Stimulated activated CD4-positive, alpha-beta T cell treated with anti-CD3 and anti-CD28 coated beads, Interleukin-1b, Interleukin-23, amount 100 ng/mL, for 1 hour (primary cell): ENCODE measurements around the gene ZSCAN10.

ENCODE experiments used
- DNase-seq, 2 donors: peaks; one replicate each; pipeline ENCODE4 v3.0.0-alpha.2; 2020; ENCODE audit warnings: low read depth in 2 of 2

The ZSCAN10 gene

GRCh38 chr16:3134338-3135125 lies 35.4 kb upstream of the ZSCAN10 start, which contains the start of gene ZNF213:
Gene ZNF213, plus strand, starts transcription at chr16:3135029. Its CDS starts 2,252 bp downstream, at chr16:3137281.
- DNase-seq: peak; percentile 62 to 84

GRCh38 chr16:3133844-3134243 lies 34.8 kb upstream of the ZSCAN10 start:
- DNase-seq: no peak

DNA sequence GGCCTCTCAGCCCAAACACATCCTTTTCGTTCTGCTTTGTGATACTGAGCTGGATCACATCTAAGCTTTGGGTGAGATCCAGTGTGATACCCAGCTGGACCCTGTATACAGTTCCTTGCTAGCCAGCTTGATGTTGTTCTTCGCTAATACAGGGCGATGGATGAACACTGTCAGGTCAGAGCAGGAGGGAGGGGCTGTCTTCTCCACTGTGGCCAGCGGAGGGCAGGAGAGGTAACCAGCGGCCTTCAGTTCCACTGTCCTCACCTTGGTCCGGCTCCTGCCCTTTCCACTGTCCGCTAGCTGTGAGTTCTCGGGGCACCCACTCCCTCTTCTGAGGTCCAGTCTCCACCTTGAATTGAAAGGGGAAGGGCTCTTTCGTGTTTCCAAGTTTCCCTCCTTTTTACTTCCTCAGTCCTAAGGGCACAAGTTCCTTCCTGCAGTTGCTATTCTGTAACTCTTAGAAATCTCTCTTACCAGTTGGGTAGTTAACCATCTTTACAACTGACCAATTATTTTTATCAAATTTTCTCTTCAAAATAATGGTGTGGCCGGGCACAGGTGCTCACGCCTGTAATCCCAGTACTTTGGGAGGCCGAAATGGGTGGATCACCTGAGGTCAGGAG lies 32.8 kb upstream of the ZSCAN10 start:
- peak in 1 of 2 donors; percentile 15 for DNase-seq

DNA sequence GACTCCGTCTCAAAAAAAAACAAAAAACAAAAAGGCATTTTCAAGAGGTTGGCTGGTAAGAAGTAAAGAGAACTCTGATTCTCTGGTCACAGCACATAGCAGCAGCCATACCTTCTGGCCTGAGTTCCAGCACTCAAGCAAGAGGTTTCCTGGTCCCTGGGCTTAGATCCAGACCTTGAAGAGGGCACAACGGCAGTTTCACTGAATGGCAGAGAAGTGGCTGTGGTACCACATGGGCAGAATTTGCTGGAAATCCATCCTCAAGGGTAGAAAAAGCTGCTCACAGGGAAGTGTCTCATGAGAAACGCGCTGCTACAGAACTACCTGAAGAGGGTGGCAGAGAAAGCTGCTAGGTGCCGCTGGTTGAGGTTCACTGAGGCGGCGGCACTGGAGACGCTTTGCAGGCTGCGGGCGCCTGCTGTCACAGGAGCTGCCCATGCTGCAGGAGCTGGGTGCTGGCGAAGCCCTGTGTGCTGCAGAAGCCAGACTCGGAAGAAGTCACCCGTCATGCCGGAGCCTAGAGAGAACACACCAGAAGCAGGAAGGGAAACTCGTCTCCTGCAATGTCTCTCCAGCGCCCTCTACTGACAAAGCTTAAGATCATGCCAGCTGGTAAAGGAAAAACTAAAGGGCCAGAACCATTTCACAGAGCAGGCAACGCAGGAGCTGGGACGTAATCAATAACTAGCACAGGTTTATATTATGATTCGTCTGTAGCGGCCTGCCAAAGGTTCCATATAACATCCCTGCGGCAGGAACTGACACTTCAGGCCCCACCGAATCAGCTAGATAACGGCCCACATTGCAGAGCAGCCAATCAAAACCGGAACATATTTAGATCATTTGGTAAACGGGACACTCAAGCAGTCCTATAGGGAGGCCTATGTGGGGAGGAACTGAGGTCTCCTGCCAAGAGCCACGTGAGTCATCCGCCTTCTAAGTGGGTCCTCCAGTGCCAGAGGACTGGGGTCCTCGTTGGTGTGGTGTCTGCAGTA lies 30.3 kb upstream of the ZSCAN10 start:
- DNase-seq: peak in 1 of 2 donors; percentile 68

DNA sequence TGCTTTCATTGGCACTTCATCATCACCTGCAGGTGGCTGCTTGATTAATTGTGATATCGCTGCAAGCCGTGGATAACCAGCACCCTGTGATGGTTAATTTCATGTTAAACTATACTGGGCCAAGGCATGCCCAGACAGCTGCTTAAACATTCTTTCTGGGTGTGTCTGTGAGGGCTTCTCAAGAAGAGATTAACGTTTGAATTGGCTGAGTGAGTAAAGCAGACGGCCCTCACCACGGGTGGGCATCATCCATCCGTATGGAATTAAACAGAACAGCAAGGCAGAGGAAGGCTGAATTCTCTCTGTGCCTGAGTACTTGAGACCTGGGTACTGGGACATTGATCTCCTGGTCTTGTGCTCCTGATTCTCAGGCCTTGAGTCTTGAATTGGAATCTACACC lies 28.7 kb upstream of the ZSCAN10 start:
- no peak for DNase-seq

- peak; percentile 85 to 95 for DNase-seq
These were observed 25.1 kb upstream of the ZSCAN10 start for GRCh38 chr16:3123986-3124886.

DNA sequence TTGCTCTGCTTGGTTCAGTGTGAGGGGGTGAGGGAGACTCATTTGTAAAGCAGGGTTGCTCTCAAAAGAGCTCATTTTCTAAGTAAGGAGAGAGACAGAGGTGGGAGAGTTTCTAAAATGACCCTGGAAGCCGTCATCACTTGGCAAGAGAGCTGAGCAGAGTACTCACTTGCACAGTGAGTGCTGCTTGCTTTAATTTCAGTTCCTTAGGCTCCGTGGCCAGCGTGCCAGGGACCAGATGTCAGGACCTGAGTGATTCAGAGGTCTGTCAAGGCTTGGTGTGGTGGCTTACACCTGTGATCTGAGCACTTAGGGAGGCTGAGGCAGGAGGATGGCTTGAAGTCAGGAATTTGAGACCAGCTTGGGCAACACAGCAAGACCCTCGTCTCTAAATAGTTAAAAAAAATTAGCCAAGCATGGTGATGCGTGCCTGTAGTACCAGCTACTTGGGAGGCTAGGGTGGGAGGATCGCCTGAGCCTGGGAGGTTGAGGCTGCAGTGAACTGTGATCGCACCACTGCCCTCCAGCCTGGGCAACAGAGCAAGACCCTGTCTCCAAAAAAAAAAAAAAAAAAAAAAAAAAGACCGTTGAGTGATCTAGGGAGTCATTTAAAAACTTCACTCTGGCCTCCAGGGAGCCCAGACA lies 24.0 kb upstream of the ZSCAN10 start:
- no peak for DNase-seq

GRCh38 chr16:3121851-3122467 lies 22.9 kb upstream of the ZSCAN10 start:
- DNase-seq: no peak

- no peak for DNase-seq
These were observed 21.3 kb upstream of the ZSCAN10 start for GRCh38 chr16:3120435-3120834.

- no peak for DNase-seq
These were observed 20.8 kb upstream of the ZSCAN10 start for GRCh38 chr16:3119701-3120408.

DNA sequence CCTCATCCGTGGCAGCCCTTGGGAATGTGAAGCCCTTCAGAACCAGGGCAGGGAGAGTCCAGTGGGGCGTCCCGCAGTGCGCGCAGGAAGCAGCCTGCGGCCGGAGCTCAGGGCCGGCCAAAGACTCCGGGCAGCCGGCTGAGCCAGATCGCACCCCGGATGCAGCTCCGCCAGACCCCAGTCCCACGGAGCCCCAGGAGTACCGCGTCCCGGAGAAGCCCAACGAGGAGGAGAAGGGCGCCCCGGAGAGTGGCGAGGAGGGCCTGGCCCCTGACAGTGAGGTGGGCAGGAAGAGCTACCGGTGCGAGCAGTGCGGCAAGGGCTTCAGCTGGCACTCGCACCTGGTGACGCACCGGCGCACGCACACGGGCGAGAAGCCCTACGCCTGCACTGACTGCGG lies 20.2 kb upstream of the ZSCAN10 start:
- no peak for DNase-seq

DNA sequence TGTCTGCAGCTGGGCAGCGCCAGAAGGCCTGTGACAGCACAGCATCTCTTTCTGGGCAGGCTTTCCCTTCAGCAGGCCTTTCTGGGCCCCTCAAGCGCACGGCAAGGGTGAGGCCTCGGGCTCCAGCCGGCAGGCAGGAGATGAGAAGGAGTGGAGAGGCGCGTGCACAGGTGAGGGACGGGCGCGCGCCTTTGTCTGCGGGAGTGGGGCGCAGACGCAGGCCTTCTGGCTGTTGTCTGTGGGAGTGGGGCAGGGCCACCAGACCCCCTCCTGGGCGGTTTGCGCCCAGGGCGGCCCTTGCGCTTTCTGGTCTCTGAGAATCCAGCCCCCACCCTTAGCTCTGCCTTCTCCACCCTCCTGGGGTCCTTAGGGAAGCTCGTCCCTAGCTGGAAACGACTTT lies 19.8 kb upstream of the ZSCAN10 start:
- no peak for DNase-seq

- DNase-seq: no peak
These were observed 19.2 kb upstream of the ZSCAN10 start for GRCh38 chr16:3118204-3118790.

GRCh38 chr16:3115561-3115960 lies 16.5 kb upstream of the ZSCAN10 start:
- no peak for DNase-seq

DNA sequence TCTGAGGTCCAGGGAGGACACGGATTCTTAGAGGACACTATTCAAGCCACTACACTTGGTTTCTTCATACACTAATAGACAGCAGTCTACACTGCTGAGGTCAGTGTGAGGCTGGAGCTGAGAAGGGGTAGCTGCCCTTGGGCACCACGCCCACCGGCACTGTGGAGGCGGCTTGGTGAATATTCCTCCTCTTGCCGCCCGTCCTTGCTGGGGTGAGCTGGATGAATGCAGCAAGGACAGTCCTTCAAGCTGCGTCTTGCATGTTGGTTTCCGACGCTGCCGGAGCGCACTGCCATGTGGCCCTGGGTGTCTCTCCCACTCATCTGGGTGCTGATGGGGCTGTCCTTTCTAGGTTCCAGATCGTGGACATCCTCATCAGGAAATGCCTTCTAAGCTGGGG lies 15.9 kb upstream of the ZSCAN10 start:
- no peak for DNase-seq

DNA sequence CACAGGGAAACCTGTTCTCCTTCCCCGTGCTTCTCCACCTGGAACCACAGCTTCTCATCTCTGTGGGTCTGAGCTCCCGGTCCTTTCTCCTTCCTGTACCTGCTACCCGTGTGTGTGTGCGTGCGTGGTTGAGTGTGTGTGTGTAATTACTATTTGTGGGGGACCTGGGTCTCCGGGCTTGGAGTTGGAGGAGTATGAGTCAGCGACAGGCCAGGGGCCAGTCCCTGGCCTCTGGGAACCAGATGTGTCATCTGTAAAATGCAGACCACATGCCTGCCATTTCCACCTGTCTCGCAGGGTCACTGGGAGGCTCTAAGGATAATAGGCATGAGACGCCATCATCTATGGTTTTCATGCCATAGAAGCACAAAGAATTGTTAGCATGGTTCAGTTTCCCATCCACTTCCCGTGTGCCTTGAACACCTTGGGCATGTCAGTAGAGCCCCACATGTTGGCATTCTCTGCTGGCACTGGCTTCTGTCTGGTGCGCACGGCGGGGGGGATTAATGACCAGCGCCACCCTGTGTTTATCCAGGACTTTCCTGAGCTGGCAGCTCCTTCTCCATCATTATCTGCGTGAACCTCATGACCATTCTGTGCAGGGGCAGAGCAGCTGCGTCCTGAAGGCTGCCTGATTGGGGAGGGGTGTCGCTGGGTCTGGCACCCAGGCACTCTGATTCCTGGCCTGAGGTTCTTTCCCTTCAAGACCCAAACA lies 14.8 kb upstream of the ZSCAN10 start:
- DNase-seq: no peak

DNA sequence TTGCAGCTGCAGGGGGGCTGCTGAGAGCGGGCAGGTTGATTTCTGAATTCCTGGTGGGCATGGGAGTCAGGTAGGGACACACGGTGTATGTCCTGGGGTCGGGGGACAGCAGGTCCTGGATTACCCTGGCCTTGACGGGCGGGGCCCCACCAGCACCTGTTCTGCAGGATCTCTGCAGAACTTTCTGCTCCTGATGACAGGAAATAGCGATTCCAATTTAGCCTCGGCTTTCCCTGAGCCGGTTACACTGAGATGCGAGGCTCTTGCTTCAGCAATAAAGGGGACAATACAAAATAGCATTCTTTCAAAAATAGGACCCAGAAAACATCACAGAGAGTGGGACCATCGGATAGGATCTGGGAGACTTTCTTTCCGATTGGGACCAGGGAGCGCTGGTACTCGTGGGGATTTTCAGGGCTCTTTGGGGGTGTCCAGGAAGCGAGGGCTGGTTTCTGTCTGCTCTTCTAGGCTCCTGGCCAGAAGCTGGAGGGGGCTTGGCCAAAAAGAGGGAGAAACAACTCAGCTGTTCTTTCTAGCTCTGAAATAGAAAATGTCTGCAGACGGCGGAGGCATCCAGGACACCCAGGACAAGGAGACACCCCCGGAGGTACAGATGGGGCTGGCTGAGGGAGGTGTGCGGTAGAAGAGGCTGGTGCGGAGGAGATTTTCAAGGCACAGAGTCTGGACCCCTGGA lies 13.9 kb upstream of the ZSCAN10 start:
- DNase-seq: no peak
